Dendritic cell treated with granulocyte-macrophage colony-stimulating factor and Interleukin-4, amounts not matched to agents 40 ng/mL and 50 ng/mL, for 4 days (primary cell): Measurements from ENCODE around the gene ZNF483.
A peak's percentile ranks its signal among the peaks of the same experiment; 100 is the strongest.
"Not testable (repeated sequence)": the region's sequence is repeated elsewhere in the genome, so short reads cannot be mapped to it uniquely, and the experiment has no call there.

ENCODE experiments used
- H3K27ac Mint-ChIP-seq: one replicate; pipeline ENCODE4 v1.8.0; 2022; ENCODE audit warnings: mild to moderate bottlenecking, mixed read lengths
- H3K27me3 Mint-ChIP-seq: one replicate; pipeline ENCODE4 v1.8.0; 2022; ENCODE audit warnings: mild to moderate bottlenecking, mixed read lengths
- H3K36me3 Mint-ChIP-seq: one replicate; pipeline ENCODE4 v1.8.0; 2022; ENCODE audit warnings: low read depth, mixed read lengths
- H3K4me1 Mint-ChIP-seq: one replicate; pipeline ENCODE4 v1.8.0; 2022; ENCODE audit warnings: low read depth, mixed read lengths
- H3K4me3 Mint-ChIP-seq: one replicate; pipeline ENCODE4 v1.8.0; 2022; ENCODE audit warnings: mild to moderate bottlenecking, moderate library complexity, mixed read lengths
- H3K9me3 Mint-ChIP-seq: one replicate; pipeline ENCODE4 v1.8.0; 2022; ENCODE audit warnings: mixed read lengths
- intact Hi-C: fragments of 100-400 bp; cut with micrococcal nuclease; formaldehyde crosslinking; loops from one replicate; pipeline ENCODE4 v1.15.0; 2022

The ZNF483 gene

DNA sequence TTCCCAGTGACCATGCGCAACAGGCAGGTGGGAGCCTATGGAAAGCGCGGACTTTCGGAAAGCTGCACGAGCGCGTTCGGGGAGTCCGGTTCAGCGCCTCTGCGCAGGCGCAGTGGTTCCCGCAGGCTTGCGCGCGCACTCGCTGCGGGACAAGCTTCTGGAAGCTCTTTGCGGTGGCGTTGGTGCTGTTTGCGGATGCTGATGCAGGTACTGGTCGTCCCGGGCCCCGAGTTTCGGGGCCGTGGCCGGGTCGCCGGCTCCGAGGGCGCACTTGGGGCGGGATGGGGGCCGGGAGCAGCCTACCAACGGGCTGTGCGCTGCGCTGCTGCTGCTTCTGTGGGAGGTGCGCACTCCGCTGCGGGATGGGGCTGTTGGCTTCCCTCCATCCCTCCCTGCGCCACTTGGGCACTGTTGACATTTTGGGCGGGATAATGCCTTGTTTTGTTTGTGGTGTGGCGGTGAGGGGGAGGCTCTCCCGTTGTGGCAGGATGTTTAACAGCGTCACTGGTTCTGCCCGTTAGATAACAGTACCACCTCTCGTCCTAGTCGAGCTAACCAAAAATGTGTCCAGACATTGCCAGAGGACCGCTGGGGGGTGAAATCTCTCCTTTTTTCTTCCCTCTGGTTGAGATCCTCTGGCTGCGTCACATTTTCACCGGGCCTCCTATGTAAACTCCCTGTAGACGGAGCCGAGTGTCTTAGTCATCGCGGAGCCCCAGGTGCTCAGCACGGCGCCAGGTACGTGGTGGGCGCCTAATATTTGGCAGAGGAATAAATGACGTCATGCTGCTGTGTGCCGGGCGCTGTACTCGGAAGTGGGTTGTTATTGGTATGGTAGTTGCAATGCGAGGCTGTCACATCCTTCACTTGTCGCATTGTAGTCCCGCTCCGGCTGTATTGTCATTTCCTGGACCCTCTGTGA is at the start of gene ZNF483:
Gene ZNF483, plus strand, starts transcription at position 124 of the 922 bp plus-strand sequence. CDS start 2,217 bp downstream, outside the sequence.
- peak within 1 kb of the TSS; percentile 49 for H3K4me3 Mint-ChIP-seq
- intact Hi-C loops: no loop called here
- H3K4me1 Mint-ChIP-seq: peaks cover 9% of the 10 kb centered on the region
- H3K9me3 Mint-ChIP-seq: no peaks in the 10 kb centered on the region
- H3K27me3 Mint-ChIP-seq: peaks cover 41% of the 10 kb centered on the region
- no peak within 1 kb of the TSS for H3K27ac Mint-ChIP-seq
- no peaks in the 10 kb centered on the region for H3K36me3 Mint-ChIP-seq

DNA sequence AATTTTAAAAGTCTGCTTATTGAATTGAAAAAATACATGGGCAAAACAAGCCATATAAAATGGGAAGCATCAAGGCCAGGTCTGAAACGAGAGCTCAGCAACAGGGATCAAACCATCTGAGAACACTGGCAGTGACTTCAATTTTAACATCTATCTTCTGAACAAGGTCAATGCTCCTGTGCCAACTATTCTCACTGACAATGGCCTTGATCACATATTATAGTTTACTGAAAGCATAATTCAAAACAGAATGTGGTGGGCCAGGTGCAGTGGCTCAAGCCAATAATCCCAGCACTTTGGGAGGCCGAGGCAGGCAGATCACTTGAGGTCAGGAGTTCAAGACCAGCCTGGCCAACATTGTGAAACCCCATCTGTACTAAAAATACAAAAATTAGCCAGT is 49.8 kb upstream of the ZNF483 start:
- no peaks in the 10 kb centered on the region for H3K9me3 Mint-ChIP-seq
- no peaks in the 10 kb centered on the region for H3K27me3 Mint-ChIP-seq
- peaks cover 61% of the 10 kb centered on the region for H3K4me1 Mint-ChIP-seq
- intact Hi-C loops: no loop called here
- no peak overlapping the region for H3K27ac Mint-ChIP-seq
- H3K36me3 Mint-ChIP-seq: no peaks in the 10 kb centered on the region
- no peak overlapping the region for H3K4me3 Mint-ChIP-seq

DNA sequence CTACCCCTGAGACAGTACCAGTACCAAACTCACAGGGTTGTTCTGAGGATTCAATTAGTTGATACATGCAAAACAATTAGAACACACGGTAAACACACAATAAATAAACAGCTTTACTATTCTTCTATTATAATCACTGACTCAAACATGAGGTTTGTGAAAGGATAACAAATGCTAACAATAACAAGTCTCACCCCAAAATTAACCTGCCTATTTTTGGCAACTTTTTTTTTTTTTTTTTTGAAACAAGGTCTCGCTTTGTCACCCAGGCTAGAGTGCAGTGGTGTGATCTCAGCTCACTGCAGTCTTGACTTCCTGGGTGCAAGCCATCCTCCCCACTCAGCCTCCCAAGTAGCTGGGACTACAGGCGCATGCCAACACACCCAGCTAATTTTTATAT is 47.3 kb upstream of the ZNF483 start:
- Mint-ChIP-seq H3K27ac (peak overlapping the region; percentile 17), H3K4me3 (no peak overlapping the region), H3K27me3 (no peaks in the 10 kb centered on the region), H3K36me3 (peaks cover 8% of the 10 kb centered on the region), H3K4me1 (peaks cover 67% of the 10 kb centered on the region), H3K9me3 (no peaks in the 10 kb centered on the region)
- intact Hi-C loops: no loop called here

DNA sequence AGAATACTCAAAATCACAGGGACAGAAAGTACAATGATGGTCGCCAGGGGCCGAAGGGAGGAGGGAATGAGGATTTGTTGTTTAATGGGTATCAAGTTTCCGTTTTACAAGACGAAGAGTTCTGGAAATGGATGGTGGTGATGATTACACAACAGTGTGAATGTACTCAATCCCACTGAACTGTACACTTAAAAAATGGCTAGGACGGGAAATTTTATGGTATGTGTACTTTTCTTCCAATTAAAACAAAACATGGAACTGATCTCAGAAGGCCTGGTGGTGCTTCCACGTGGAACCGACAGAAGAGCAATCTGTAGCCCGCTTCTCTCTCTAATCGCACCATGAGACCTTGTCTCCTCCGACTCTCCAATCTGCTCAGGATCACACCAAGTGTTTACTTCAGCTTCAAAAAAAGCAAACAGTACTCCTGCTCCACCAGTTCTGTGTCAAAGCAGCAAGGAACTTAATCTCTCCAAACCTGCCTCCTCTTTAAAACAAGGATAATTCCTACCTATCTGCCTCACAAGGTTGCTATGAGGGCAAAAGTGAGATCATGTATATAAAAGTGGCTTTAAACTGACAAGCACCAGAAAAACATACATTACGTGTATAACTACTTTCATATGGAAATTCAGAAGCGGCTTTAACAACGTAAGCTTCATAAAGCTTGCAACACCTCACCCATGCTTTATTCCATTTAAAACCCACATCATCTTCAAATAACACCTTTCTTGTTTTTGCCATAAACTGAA is 42.9 kb upstream of the ZNF483 start:
- intact Hi-C loops: loop anchor here (10.0 kb wide), 2 partner anchors 143 to 1227 kb away; partner anchors contain the start of gene TXN
- H3K4me3 Mint-ChIP-seq: peak overlapping the region; percentile 88
- H3K27ac Mint-ChIP-seq: peak overlapping the region; percentile 93
- no peaks in the 10 kb centered on the region for H3K9me3 Mint-ChIP-seq
- peaks cover 13% of the 10 kb centered on the region for H3K36me3 Mint-ChIP-seq
- no peaks in the 10 kb centered on the region for H3K27me3 Mint-ChIP-seq
- peaks cover 39% of the 10 kb centered on the region for H3K4me1 Mint-ChIP-seq

DNA sequence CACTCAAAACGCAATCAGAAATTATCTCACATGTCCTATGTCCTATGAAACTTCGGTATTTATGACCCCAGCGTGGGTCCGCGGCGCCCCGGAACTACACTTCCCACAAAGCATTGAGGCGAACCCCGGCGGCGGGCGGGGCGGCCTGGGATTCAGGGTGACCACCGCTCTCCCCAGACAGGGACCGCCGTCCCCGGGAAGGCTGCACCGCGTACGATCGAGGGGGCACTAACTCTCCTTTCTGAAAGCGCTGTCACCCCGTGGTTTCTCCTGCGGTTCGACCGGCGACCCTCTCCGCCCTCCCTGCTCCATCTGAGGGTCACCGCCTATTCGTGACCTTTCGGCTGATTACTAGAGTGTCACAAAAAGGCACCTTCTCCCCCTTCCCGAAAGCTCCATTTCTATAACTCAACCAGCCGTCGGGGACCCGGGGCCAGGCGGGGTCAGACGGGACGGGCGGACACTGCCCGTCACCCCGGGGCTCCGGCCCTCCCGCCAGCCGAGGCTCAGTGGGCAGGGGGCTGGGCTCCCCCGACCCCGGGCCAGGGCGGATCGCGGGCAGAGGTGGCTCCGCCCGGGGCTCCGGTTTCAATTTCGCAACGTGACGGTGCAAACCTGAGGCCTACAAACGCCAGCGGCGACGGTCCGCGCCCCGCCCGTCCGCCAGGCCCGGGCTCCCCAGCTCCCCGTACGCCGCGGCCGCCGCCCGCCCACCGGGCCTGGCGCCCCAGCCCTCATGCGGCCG is 42.1 kb upstream of the ZNF483 start:
- no peaks in the 10 kb centered on the region for H3K9me3 Mint-ChIP-seq
- H3K4me3 Mint-ChIP-seq: peak overlapping the region; percentile 88
- peaks cover 31% of the 10 kb centered on the region for H3K4me1 Mint-ChIP-seq
- peaks cover 5% of the 10 kb centered on the region for H3K27me3 Mint-ChIP-seq
- peaks cover 13% of the 10 kb centered on the region for H3K36me3 Mint-ChIP-seq
- H3K27ac Mint-ChIP-seq: peak overlapping the region; percentile 93
- intact Hi-C loops: loop anchor here (10.0 kb wide), 2 partner anchors 142 to 1228 kb away; partner anchors contain the start of gene TXN

DNA sequence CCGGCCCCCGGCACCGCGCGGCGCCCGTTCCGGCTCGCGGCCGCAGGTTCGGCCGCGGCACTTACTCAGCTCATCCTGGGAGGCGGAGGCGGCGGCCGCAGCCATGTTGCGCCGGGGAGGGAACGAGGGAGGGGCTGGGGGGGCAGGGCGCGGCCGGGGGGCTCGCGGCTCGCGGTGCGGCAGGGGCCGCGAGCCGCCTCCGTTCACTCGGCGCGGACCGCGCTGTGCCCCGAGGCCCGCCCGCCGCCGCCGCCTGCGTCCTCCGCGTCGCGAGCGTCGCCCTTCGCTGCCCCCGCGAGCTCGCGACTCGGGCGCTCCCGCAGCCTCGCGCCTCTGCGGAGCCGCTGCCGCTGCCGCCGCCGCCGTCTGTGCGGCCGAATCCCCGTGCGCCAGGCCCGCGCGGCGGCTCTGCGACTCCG is 41.5 kb upstream of the ZNF483 start:
- H3K4me3 Mint-ChIP-seq: peak overlapping the region; percentile 51
- peaks cover 6% of the 10 kb centered on the region for H3K27me3 Mint-ChIP-seq

DNA sequence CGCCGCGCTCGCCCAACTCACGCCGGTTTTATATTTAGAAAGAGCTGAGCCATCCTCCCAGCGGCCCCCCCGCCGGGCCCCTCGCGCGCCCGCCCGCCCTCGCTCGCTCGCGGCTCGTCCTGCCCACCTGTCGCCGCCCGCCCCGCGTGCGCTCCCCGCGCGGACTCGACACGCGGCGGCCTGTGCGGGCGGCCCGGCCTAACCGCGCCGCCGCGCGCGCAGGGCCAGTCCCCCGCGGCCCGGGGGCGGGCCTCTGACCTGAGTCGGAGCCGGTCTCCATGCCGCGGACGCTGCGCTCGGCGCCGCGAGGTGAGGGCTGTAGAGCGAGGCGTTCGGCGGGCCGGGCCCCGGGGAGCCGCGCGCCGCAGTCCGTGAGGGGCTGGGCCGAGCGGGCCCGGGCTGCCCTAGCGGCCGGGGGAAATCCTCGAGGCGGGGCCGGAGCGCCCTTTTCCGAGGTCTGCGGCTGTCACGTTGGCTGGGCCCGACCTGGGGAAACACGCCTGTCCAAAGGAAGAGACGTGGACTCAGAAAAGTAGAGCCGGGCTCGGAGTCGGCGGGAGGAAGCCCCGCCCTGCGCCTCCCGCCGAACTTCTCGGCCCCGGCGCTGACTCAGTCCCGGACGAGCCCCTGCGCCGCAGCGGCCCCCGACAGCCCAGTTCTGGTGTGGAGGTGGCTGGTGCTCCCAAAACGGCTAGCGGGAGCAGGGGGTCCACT is 41.0 kb upstream of the ZNF483 start, which contains the start of gene ECPAS:
Gene ECPAS, minus strand, starts transcription at position 526 of the 714 bp plus-strand sequence. CDS start 11,465 bp downstream, outside the sequence.
- Mint-ChIP-seq H3K4me3 (peak within 1 kb of the TSS; percentile 91), H3K4me1 (peaks cover 24% of the 10 kb centered on the region), H3K27me3 (peaks cover 6% of the 10 kb centered on the region), H3K27ac (peak within 1 kb of the TSS; percentile 93), H3K36me3 (peaks cover 13% of the 10 kb centered on the region), H3K9me3 (no peaks in the 10 kb centered on the region)
- intact Hi-C loops: loop anchor here (10.0 kb wide), 2 partner anchors 141 to 1229 kb away; partner anchors contain the start of gene TXN

More for the DNA sequence above, 41.5 kb upstream of the ZNF483 start:
- H3K9me3 Mint-ChIP-seq: no peaks in the 10 kb centered on the region
- intact Hi-C loops: loop anchor here (10.0 kb wide), 2 partner anchors 141 to 1229 kb away; partner anchors contain the start of gene TXN
- peaks cover 30% of the 10 kb centered on the region for H3K4me1 Mint-ChIP-seq
- H3K27ac Mint-ChIP-seq: peak overlapping the region; percentile 89
- peaks cover 13% of the 10 kb centered on the region for H3K36me3 Mint-ChIP-seq

DNA sequence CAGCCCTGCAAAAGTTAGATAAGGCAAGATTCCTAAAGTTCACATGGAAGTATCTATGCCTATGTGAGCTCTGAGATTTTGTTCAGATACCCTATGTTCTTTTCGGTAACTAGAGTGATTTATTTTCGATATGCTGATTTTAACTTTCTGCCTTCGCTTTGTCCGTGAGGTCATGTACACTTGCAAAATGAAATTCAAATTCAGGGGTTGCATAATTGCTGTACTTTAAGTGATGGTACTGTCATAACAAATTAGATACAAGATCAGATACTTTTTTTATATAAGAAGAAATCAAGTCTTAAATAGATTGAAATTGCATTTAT is 40.4 kb upstream of the ZNF483 start:
- Mint-ChIP-seq H3K27me3 (peaks cover 6% of the 10 kb centered on the region), H3K4me3 (peak overlapping the region; percentile 91), H3K9me3 (no peaks in the 10 kb centered on the region), H3K27ac (peak overlapping the region; percentile 89), H3K4me1 (peaks cover 22% of the 10 kb centered on the region), H3K36me3 (peaks cover 13% of the 10 kb centered on the region)
- intact Hi-C loops: loop anchor here (10.0 kb wide), 2 partner anchors 140 to 1230 kb away; partner anchors contain the start of gene TXN

DNA sequence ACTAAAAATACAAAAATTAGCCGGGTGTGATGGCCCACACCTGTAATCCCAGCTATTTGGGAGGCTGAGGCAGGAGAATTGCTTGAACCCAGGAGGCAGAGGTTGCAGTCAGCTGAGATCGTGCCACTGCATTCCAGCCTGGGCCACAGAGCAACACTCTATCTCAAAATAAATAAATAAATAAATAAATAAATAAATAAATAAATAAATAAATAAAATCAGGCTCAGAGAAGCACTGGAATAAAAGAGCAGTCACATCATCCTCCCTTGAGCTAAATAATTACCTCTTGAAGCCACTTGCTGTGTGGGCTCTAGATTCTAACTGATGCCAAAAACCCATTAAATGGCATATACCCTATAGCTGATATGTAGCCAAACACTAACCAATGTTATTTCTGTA is 27.8 kb upstream of the ZNF483 start:
- H3K27ac Mint-ChIP-seq, H3K27me3 Mint-ChIP-seq, H3K36me3 Mint-ChIP-seq, H3K4me3 Mint-ChIP-seq, H3K4me1 Mint-ChIP-seq, intact Hi-C loops, H3K9me3 Mint-ChIP-seq: not testable (repeated sequence)

DNA sequence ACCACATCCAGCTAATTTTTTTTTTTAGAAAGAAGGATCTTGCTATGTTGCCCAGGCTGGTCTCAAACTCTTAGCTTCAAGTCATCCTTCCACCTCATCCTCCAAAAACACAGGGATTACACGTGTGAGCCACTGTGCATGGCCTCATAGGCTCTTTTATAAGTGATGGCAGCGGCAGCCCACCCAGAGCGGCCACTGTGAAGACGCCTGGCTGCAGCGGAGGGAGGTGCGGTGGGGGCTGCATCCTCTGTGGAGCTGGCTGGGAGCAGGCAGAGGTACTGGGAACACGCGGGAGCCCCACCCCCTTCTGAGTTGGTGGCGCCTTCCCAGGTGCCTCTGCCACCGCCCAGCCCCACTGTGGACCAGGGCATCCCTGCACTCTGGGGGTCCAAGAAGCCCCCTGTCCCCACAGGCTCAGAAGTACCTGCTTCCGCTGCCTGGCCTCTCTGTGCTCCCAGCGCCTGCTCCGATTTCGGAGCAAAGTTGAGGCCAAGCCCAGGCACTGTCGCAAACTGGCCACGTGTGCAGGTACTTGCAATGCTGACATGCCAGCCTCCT is 23.9 kb upstream of the ZNF483 start:
- Mint-ChIP-seq H3K4me1 (no peaks in the 10 kb centered on the region), H3K4me3 (no peak overlapping the region), H3K27ac (no peak overlapping the region), H3K9me3 (no peaks in the 10 kb centered on the region), H3K27me3 (no peaks in the 10 kb centered on the region), H3K36me3 (no peaks in the 10 kb centered on the region)
- intact Hi-C loops: no loop called here

DNA sequence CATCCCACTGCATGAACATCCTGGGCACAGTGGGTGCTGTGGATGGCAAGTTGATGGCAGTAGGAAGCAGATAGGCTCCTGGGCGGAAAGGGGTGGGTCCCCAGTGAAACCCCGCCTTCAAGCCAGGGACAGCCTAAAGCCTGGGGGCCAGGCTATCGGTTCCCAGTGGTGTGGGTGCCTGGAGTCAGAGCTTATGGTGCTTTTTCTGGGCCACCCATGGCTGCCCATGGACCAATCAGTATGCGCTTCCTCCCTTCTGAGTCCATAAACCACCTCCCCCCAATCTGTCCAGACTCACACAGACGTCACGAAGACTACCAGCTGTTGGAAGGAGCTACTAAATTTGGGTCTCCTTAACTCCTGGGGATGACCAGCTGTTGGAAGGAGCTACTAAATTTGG is 23.3 kb upstream of the ZNF483 start:
- intact Hi-C loops: no loop called here
- H3K27ac Mint-ChIP-seq: no peak overlapping the region
- H3K36me3 Mint-ChIP-seq: no peaks in the 10 kb centered on the region
- H3K4me1 Mint-ChIP-seq: no peaks in the 10 kb centered on the region
- no peak overlapping the region for H3K4me3 Mint-ChIP-seq
- H3K27me3 Mint-ChIP-seq: no peaks in the 10 kb centered on the region
- H3K9me3 Mint-ChIP-seq: no peaks in the 10 kb centered on the region

DNA sequence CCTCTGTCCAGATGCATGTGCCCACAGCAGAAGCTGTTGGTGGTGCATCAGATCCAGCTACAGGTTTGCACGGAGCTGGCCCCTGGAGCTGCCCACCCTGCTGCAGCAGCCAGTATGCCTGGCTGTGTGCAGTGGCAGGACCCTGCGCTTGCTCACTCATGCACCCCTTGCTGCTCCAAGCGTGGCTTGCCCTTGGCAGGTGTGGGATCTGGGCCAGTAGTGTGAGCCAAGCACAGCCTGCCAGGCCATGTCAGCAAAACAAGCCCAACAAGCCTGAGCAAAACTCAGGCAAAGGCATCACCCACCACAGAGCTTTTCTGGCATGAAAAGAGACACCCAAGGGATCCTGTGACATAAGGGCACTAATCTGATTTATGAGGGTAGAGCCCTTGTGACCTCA is 22.5 kb upstream of the ZNF483 start:
- no peaks in the 10 kb centered on the region for H3K36me3 Mint-ChIP-seq
- H3K27me3 Mint-ChIP-seq: no peaks in the 10 kb centered on the region
- H3K27ac Mint-ChIP-seq: no peak overlapping the region
- H3K4me3 Mint-ChIP-seq: no peak overlapping the region
- H3K9me3 Mint-ChIP-seq: no peaks in the 10 kb centered on the region
- intact Hi-C loops: no loop called here
- H3K4me1 Mint-ChIP-seq: no peaks in the 10 kb centered on the region

DNA sequence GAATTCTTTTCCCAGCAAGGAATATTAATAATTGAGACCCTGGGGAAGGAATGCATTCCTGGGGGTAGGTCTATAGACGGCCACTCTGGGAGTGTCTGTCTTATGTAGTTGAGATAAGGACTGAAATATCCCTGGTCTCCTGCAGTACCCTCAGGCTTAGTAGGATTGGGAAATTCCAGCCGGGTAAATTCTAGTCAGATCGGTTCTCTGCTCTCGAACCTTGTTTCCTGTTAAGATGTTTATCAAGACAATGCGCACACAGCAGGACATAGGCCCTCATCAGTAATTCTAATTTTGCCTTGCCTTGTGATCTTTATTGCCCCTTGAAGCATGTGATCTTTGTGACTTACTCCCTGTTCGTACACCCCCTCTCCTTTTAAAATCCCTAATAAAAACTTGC is 13.4 kb upstream of the ZNF483 start:
- H3K36me3 Mint-ChIP-seq, H3K27me3 Mint-ChIP-seq, H3K27ac Mint-ChIP-seq, intact Hi-C loops, H3K4me3 Mint-ChIP-seq, H3K4me1 Mint-ChIP-seq: not testable (repeated sequence)
- H3K9me3 Mint-ChIP-seq: peaks cover 28% of the 10 kb centered on the region
